Lower leg skin (tissue), 4 donors: ENCODE results near the gene ANKRD24. TPM values are rescaled to one million over a fixed set of nuclear protein-coding genes. Genes with fewer than 3 reads are reported as not detected.
"Not testable (repeated sequence)": the region's sequence is repeated elsewhere in the genome, so short reads cannot be mapped to it uniquely, and the experiment has no call there.

Experiments used
- DNase-seq, 2 donors: peaks; one replicate each; pipeline ENCODE4 v3.0.0-alpha.2; 2019; ENCODE audit warnings: low spot score in 2 of 2
- H3K4me3 ChIP-seq: fragments of 200-600 bp; sonication (generic); 2 replicates; pipeline ENCODE4 v1.5.1; 2017; ENCODE audit warnings: mild to moderate bottlenecking, low read depth; ENCODE audit not compliant: poor library complexity, severe bottlenecking
- CTCF ChIP-seq, 3 donors: fragments of 450-650 bp; IDR thresholded peaks; one replicate each; pipeline ENCODE4 v1.5.1; 2016; ENCODE audit warnings: antibody characterized with exemption in 3 of 3, mild to moderate bottlenecking in 3 of 3, moderate library complexity in 2 of 3
- POLR2A ChIP-seq, 2 donors: fragments of 450-650 bp; IDR thresholded peaks; one replicate each; pipeline ENCODE4 v1.6.1; 2016 to 2017; ENCODE audit warnings: antibody characterized with exemption in 2 of 2, mild to moderate bottlenecking in 1 of 2, moderate library complexity in 1 of 2
- WGBS, 2 donors: methylation state at CpG; one replicate each; pipeline ENCODE4 v1.1.5; 2018; 5-methylcytosine and 5-hydroxymethylcytosine counted together
- intact Hi-C: fragments of 100-400 bp; cut with DNase I; formaldehyde crosslinking; loops from one replicate; pipeline ENCODE4 v1.15.0; 2023; ENCODE audit warnings: low total_unique reads
- total RNA-seq, 4 donors: library from RNA; depleted of rRNA; stranded (reverse); fragments of >200 nt; gene quantifications; one replicate each; pipeline ENCODE4 v1.1.0, GENCODE V29; 2016

The ANKRD24 gene
- total RNA-seq, 4 donors from 2014 or later: 0.22 to 3.2 (median 1.5) TPM; not detected in 1

DNA sequence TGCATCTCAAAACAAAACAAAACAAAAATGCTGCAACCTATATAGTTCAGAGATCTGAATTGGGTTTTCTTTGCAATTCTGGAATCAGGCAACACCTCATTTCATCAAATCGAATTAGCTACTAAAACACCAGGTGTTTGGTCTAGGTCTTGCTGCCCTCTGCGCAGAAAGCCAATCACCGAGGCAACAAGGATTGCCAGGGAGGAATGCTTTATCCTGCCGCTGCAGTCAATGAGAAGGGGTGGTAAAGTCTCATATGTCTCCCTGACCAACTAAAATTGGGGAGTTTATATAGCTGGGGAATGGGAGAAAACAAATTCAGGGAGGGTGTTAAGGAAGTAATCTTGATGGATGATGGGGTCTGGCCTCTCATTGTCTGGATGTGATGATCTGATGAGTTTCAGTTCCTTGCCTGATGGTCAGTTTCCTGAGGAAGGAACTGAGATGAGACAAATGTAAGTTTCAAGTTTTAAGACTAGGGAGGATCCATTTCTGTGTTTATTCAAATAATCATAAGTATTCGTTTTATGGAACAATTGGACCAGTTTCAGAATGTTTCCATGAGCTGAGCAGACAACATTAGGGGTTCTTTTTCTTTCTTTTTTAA is 59.4 kb downstream of the ANKRD24 start:
- WGBS, 2 donors: 80 to 82% methylated on average over 5 of the region's 5 CpGs
- H3K4me3 ChIP-seq: no peak overlapping the region
- TF ChIP-seq CTCF (IDR thresholded peaks at IDR 0.05) (no peak), POLR2A (IDR thresholded peaks at IDR 0.05) (no peak)
- DNase-seq: no peak
- intact Hi-C loops: no loop called here

GRCh38 chr19:4245938-4246337 is 63.4 kb downstream of the ANKRD24 start:
- H3K4me3 ChIP-seq, DNase-seq, intact Hi-C loops: not testable (repeated sequence)
- WGBS, 2 donors: 92 to 95% methylated on average over 6 of the region's 6 CpGs

GRCh38 chr19:4246767-4247593 is 64.5 kb downstream of the ANKRD24 start, which contains the start of gene YJU2:
TSS of gene YJU2 (plus strand) at chr19:4247080. CDS start at chr19:4247147, 67 bp downstream.
- peak within 1 kb of the TSS; percentile 28 for H3K4me3 ChIP-seq
- DNase-seq: peak; percentile 99 to 100
- TF ChIP-seq POLR2A (IDR thresholded peaks at IDR 0.05): no peak
- no peak for TF ChIP-seq CTCF (IDR thresholded peaks at IDR 0.05)
- intact Hi-C loops: no loop called here
- 0% methylated on average over 39 to 42 of the region's 45 CpGs for WGBS, 2 donors

DNA sequence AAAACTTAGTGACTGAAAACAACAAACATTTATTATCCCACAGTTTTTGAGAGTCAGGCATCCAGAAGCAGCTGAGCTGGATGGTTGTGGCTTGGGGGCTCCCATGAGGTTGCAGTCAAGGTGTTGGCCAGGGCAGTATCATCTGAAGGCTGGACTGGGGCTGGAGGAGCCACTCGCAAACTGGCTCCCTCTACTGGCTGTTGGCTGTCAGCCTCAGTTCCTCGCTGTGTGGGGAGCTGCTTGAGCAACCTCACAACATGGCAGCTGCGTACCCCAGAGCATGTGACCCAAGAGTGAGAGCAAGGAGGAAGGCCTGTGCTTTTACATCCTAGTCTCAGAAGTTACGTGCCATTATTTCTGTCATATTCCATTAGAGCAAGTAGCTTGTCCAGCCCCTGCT is 74.1 kb downstream of the ANKRD24 start:
- intact Hi-C loops: no loop called here
- no peak overlapping the region for H3K4me3 ChIP-seq
- TF ChIP-seq CTCF (IDR thresholded peaks at IDR 0.05): no peak
- no peak for TF ChIP-seq POLR2A (IDR thresholded peaks at IDR 0.05)
- WGBS, 2 donors: 98 to 100% methylated on average over 4 of the region's 4 CpGs
- no peak for DNase-seq

DNA sequence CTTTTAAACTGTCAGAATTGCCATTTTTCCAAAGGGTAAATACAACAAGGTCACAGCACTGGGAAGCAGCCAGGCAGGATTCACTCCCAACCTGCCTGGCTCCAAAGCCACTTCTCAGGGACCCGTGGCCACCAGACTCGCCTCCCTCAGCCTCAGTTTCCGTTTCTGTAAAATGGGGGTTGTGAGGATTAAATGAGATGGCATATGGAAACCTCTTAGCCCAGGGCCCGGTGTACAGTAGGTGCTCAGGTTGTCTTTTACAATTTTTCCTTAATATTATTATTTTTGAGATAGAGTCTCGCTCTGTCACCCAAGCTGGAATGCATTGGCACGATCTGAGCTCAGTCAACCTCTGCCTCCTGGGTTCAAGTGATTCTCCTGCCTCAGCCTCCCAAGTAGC is 74.5 kb downstream of the ANKRD24 start:
- no peak for DNase-seq
- no peak overlapping the region for H3K4me3 ChIP-seq
- 90% methylated on average over 6 of the region's 6 CpGs for WGBS, 2 donors
- intact Hi-C loops: no loop called here
- no peak for TF ChIP-seq CTCF (IDR thresholded peaks at IDR 0.05)
- TF ChIP-seq POLR2A (IDR thresholded peaks at IDR 0.05): no peak

DNA sequence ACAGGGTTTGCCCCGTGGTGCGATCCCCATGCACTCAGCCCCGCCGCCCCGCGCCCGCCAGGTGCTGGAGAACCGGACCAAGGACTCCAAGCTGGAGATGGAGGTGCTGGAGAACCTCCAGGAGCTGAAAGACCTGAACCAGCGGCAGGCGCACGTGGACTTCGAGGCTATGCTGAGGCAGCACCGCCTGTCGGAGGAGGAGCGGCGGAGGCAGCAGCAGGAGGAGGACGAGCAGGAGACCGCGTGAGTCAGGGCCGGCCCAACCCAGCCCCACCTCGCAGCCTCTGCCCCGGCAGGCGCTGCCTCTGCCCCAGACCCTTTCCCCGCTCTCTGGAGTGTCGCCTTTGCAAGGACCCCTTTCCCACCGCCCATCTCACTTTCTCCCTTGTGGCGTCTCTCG is 75.7 kb downstream of the ANKRD24 start:
- TF ChIP-seq CTCF (IDR thresholded peaks at IDR 0.05) (no peak), POLR2A (IDR thresholded peaks at IDR 0.05) (no peak)
- 96% methylated on average over 26 to 28 of the region's 28 CpGs for WGBS, 2 donors
- intact Hi-C loops: no loop called here
- no peak for DNase-seq
- no peak overlapping the region for H3K4me3 ChIP-seq
